GM21825 (cell line): Measurements from ENCODE around the gene BLID.

ENCODE experiments used
- ATAC-seq: cut with Tn5 transposase; IDR thresholded peaks from one replicate; pipeline ENCODE4 v1.9.1; 2021; ENCODE audit warnings: mild to moderate bottlenecking, moderate library complexity; ENCODE audit not compliant: unreplicated experiment

BLID gene

GRCh38 chr11:122085264-122085663 lies 30.8 kb downstream of the BLID start:
- no peak for ATAC-seq

- no peak for ATAC-seq
Observed at GRCh38 chr11:122082205-122082604, 33.8 kb downstream of the BLID start.

- no peak for ATAC-seq
Observed at GRCh38 chr11:122081073-122081472, 34.9 kb downstream of the BLID start.

- ATAC-seq: no peak
Observed at GRCh38 chr11:122077459-122077858, 38.6 kb downstream of the BLID start.

- no peak for ATAC-seq
Observed at GRCh38 chr11:122076512-122077120, 39.4 kb downstream of the BLID start.

GRCh38 chr11:122075016-122075415 lies 41.0 kb downstream of the BLID start:
- ATAC-seq: no peak

- no peak for ATAC-seq
Observed at GRCh38 chr11:122074022-122074421, 42.0 kb downstream of the BLID start.

- no peak for ATAC-seq
Observed at GRCh38 chr11:122071709-122072202, 44.3 kb downstream of the BLID start.

GRCh38 chr11:122069707-122070360 lies 46.2 kb downstream of the BLID start:
- ATAC-seq: no peak

GRCh38 chr11:122068837-122069236 lies 47.2 kb downstream of the BLID start:
- ATAC-seq: no peak

- ATAC-seq: no peak
Observed at GRCh38 chr11:122068141-122068540, 47.9 kb downstream of the BLID start.
